C4-2B (cell line): Measurements from ENCODE around the gene TBCE.
"Not testable (repeated sequence)": the region's sequence is repeated elsewhere in the genome, so short reads cannot be mapped to it uniquely, and the experiment has no call there.

Experiments used
- ZFX ChIP-seq: fragments of 450-650 bp; IDR thresholded peaks from 2 replicates; pipeline ENCODE4 v1.6.1; 2017
- TF ChIP-seq, protein P1 (sequence below): fragments of 450-650 bp; conservative IDR thresholded peaks from 2 replicates; pipeline ENCODE4 v1.5.1; 2017; ENCODE audit warnings: mild to moderate bottlenecking

DNA sequence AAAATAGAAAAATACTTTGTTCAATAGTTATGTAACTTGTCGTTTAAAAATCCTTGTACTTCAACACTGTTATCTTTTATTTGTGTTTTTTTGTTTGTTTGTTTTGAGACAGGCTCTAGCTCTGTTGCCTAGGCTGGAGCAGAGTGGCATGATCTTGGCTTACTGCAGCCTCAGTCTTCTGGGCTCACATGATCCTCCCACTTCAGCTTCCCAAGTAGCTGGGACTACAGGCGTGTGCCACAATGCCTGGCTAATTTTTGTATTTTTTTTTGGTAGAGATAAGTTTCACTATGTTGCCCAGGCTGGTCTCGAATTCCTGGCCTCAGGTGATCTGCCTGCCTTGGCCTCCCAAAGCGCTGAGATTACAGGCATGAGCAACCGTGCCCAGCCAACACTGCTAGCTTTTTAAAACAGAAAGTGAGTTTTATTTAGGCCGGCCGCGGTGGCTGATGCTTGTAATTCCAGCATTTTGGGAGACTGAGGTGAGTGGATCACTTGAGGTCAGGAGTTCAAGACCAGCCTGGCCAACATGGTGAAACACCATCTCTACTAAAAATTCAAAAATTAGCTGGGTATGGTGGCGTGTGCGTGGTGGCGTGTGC is 11.0 kb downstream of the TBCE start:
- TF ChIP-seq, protein P1, sequence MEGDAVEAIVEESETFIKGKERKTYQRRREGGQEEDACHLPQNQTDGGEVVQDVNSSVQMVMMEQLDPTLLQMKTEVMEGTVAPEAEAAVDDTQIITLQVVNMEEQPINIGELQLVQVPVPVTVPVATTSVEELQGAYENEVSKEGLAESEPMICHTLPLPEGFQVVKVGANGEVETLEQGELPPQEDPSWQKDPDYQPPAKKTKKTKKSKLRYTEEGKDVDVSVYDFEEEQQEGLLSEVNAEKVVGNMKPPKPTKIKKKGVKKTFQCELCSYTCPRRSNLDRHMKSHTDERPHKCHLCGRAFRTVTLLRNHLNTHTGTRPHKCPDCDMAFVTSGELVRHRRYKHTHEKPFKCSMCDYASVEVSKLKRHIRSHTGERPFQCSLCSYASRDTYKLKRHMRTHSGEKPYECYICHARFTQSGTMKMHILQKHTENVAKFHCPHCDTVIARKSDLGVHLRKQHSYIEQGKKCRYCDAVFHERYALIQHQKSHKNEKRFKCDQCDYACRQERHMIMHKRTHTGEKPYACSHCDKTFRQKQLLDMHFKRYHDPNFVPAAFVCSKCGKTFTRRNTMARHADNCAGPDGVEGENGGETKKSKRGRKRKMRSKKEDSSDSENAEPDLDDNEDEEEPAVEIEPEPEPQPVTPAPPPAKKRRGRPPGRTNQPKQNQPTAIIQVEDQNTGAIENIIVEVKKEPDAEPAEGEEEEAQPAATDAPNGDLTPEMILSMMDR: not testable (repeated sequence)
- not testable (repeated sequence) for TF ChIP-seq ZFX
